ENCODE measurements around the gene FAM240B. TPM values are rescaled to one million over a fixed set of nuclear protein-coding genes. Genes with fewer than 3 reads are reported as not detected.

The FAM240B gene
- polyA plus RNA-seq, 3 donors: not detected

- H3K4me1 ChIP-seq (ENCODE audit: control insufficient read depth in 1 of 2, insufficient read depth in 2 of 2, low read length in 2 of 2): no peaks in the 10 kb centered on the region
- no peaks in the 10 kb centered on the region for H3K79me2 ChIP-seq (ENCODE audit: insufficient read depth, low read length)
- H2AFZ ChIP-seq (ENCODE audit: insufficient read depth, low read depth, low read length, poor library complexity, severe bottlenecking): no peak overlapping the region
- no peak overlapping the region for H3K27ac Mint-ChIP-seq
- intact Hi-C loops (cut with micrococcal nuclease): no loop called here
- no peaks in the 10 kb centered on the region for H3K27me3 ChIP-seq (ENCODE audit: control insufficient read depth in 2 of 2, insufficient read depth in 2 of 2, low read length in 2 of 2)
- no CpG with 5 or more reads among the region's 6 CpGs for WGBS (ENCODE audit: insufficient coverage)
- H3K4me1 Mint-ChIP-seq: no peaks in the 10 kb centered on the region
- H3K36me3 ChIP-seq (replicated peaks in 1 of 2; ENCODE audit: control insufficient read depth in 1 of 2, insufficient read depth in 2 of 2, low read length in 2 of 2): no peaks in the 10 kb centered on the region
- H3K36me3 Mint-ChIP-seq: no peaks in the 10 kb centered on the region
- H3K4me3 ChIP-seq (replicated peaks in 1 of 3; ENCODE audit: low read depth in 2 of 3, low read length in 3 of 3): no peak overlapping the region
- no peaks in the 10 kb centered on the region for H4K20me1 ChIP-seq (ENCODE audit: insufficient read depth, low read length)
- H3K27ac ChIP-seq (ENCODE audit: low read depth in 1 of 2, low read length in 2 of 2): no peak overlapping the region
- no peak overlapping the region for H3K4me3 Mint-ChIP-seq
- H3K9me3 Mint-ChIP-seq: peaks cover 0 to 5% (median under 1%) of the 10 kb centered on the region in 7 donors
- peaks cover 6 to 16% (median 8%) of the 10 kb centered on the region in 3 donors for H3K27me3 Mint-ChIP-seq (ENCODE audit: low read depth in 3 of 3)
- no peak overlapping the region for H3K4me2 ChIP-seq (replicated peaks; ENCODE audit: extremely low read depth, low read length, poor library complexity, severe bottlenecking)
- no peak for TF ChIP-seq CTCF (IDR thresholded peaks at IDR 0.05)
- no peaks in the 10 kb centered on the region for H3K9me3 ChIP-seq (replicated peaks in 1 of 2; ENCODE audit: control insufficient read depth in 1 of 2, insufficient read depth in 1 of 2, low read length in 2 of 2)
- no peak overlapping the region for H3K9ac ChIP-seq (ENCODE audit: insufficient read depth, low read length, poor library complexity, severe bottlenecking)
- DNase-seq: no peak
These were observed 14.0 kb downstream of the FAM240B start for GRCh38 chr9:38705917-38706316.

- Histone ChIP-seq H4K20me1 (ENCODE audit: insufficient read depth, low read length) (no peaks in the 10 kb centered on the region), H3K79me2 (ENCODE audit: insufficient read depth, low read length) (no peaks in the 10 kb centered on the region), H3K36me3 (replicated peaks in 1 of 2; ENCODE audit: control insufficient read depth in 1 of 2, insufficient read depth in 2 of 2, low read length in 2 of 2) (no peaks in the 10 kb centered on the region), H3K4me2 (replicated peaks; ENCODE audit: extremely low read depth, low read length, poor library complexity, severe bottlenecking) (no peak overlapping the region), H3K4me3 (replicated peaks in 1 of 3; ENCODE audit: low read depth in 2 of 3, low read length in 3 of 3) (no peak overlapping the region), H2AFZ (ENCODE audit: insufficient read depth, low read depth, low read length, poor library complexity, severe bottlenecking) (no peak overlapping the region), H3K27ac (ENCODE audit: low read depth in 1 of 2, low read length in 2 of 2) (no peak overlapping the region), H3K27me3 (ENCODE audit: control insufficient read depth in 2 of 2, insufficient read depth in 2 of 2, low read length in 2 of 2) (peaks cover 0 to 2% of the 10 kb centered on the region in 2 donors), H3K9ac (ENCODE audit: insufficient read depth, low read length, poor library complexity, severe bottlenecking) (no peak overlapping the region), H3K9me3 (replicated peaks in 1 of 2; ENCODE audit: control insufficient read depth in 1 of 2, insufficient read depth in 1 of 2, low read length in 2 of 2) (no peaks in the 10 kb centered on the region), H3K4me1 (ENCODE audit: control insufficient read depth in 1 of 2, insufficient read depth in 2 of 2, low read length in 2 of 2) (no peaks in the 10 kb centered on the region)
- Mint-ChIP-seq H3K4me3 (no peak overlapping the region), H3K27me3 (ENCODE audit: low read depth in 3 of 3) (peaks cover 5 to 11% (median 6%) of the 10 kb centered on the region in 3 donors), H3K36me3 (no peaks in the 10 kb centered on the region), H3K9me3 (peaks cover 0 to 4% (median 1%) of the 10 kb centered on the region in 7 donors), H3K4me1 (no peaks in the 10 kb centered on the region), H3K27ac (no peak overlapping the region)
- no peak for DNase-seq
- WGBS (ENCODE audit: insufficient coverage): no CpG with 5 or more reads among the region's 1 CpG
- intact Hi-C loops (cut with micrococcal nuclease): no loop called here
- TF ChIP-seq CTCF (IDR thresholded peaks at IDR 0.05): no peak
These were observed 19.2 kb downstream of the FAM240B start for GRCh38 chr9:38700695-38701094.
